ENCODE data around the gene SOCS1.

DNA sequence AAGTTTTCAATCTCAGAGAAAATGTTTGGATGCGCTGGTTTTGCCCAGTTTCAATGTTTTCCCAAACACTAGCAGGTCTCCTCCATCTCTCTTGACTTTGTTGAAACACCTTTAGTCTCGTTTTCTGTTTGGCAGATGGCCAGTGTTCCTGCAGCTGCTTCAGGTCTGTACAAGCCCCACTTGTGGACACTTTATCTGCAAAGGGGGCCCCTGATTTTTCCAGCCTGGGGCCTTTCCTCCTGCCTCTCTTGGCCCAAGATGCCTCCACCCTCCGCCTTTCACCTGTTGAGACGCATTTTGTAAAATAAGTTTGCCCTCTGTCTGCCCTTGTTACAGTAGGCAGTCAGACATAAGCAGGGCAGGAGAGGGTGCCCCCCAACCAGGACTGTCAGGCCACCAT, 47.0 kb upstream of the SOCS1 start:
- no peak for TF ChIP-seq POLR2AphosphoS5 (IDR thresholded peaks at IDR 0.05; ENCODE audit: low read depth, low read length)
- no peak for TF ChIP-seq TAF1 (IDR thresholded peaks at IDR 0.05; ENCODE audit: borderline replicate concordance, insufficient read depth, low read length)

Data from PFSK-1 (cell line).